NCI-H146 (cell line): Measurements from ENCODE around the gene NAT10.
A peak's percentile ranks its signal among the peaks of the same experiment; 100 is the strongest.
"Not testable (repeated sequence)": the region's sequence is repeated elsewhere in the genome, so short reads cannot be mapped to it uniquely, and the experiment has no call there.

Experiments used
- DNase-seq: peaks from one replicate; lab custom pipeline; 2025; lab: John Stamatoyannopoulos, UW

Gene NAT10

DNA sequence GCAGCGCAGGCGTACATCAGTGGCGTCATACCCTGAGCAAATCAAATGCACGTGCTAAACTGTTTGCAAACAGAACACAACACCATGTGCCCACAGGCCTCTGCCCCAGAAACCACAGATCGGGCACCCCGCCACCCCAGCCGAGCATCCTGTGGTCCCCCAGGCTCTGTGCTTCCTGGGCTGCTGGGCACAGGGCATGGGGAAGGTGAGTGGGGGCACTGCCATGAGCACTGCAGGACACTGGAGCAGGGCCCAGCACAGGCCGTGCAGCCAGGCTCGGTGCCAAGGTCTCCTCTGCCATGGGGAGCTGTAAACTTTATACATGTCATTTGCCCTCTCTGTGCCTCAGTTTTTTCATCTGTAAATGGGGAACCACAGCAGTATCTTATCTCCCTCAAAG, 62.5 kb downstream of the NAT10 start:
- DNase-seq, result no peak

DNA sequence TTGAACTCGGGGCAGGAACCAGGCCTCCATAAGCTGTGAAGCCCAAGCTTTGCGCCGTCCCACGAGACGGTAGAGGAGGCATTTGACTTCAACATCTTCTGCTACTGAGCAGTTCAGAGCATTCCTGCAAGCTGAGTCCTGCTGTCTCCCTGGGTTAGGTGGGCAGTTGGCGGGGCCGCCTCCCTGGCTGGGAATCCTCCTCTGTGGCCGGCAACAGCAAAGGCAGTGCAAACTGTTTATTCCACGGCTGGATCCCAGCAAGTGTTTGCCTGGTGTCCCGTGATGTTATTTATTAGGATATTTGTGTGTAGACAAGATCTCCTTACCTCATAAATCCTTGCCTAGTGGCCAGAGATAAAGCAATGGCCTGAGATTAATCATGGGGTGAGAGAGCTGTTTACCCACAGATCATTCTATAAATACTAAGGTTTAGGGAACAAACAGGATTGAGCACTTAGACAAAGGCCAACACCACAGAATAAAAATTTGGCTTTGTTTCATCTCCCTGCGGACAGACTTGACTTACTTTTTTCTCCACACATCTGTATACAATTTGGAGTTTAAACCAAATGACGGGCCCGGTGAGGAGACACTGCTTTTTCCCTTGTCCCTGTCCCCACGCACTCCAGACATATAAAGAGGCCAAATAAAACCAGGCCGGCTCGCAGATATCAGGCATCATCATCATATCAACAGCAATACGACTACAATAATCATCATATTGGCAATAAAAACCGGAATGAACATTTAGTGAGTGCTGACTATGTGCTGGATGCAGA, 63.4 kb downstream of the NAT10 start:
- DNase-seq, result no peak

DNA sequence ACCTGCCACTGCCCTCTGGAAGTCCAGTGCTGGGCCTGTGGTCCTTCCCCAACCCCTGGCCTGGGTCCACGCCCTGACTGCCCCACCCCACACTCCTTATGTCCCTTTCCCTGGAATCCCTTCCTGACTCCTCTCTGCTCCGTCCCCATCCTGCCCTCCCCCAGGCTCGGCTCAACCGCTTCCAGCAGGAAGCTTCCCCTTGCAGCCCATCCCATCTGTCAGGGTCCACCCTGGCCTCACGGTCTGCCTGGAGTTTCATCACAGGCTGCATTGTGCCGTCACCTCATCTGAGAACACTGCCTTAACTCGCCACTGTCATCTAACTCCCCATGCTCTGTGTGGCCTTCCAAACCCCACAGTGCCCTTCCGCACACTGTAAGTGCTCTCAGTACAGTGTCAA, 64.3 kb downstream of the NAT10 start:
- no peak for DNase-seq

DNA sequence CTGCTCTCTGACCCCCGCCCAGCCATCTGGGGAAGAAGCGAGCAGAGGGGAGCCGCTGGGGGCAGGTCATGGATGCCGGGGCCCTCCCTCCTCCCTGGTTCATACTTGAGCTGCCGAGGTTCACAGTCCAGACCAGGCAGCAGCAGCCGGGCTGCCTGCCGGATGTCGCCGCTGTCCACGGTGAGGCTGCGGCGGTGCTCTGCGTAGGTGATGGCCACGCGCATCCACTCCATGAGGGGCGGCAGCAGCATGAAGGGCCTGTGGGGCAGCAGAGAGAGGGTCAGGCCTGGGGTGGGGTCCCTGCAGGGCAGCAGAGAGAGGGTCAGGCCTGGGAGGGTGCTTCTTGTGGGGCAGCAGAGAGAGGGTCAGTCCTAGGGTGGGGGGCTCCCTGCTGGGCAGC, 67.6 kb downstream of the NAT10 start:
- no peak for DNase-seq

DNA sequence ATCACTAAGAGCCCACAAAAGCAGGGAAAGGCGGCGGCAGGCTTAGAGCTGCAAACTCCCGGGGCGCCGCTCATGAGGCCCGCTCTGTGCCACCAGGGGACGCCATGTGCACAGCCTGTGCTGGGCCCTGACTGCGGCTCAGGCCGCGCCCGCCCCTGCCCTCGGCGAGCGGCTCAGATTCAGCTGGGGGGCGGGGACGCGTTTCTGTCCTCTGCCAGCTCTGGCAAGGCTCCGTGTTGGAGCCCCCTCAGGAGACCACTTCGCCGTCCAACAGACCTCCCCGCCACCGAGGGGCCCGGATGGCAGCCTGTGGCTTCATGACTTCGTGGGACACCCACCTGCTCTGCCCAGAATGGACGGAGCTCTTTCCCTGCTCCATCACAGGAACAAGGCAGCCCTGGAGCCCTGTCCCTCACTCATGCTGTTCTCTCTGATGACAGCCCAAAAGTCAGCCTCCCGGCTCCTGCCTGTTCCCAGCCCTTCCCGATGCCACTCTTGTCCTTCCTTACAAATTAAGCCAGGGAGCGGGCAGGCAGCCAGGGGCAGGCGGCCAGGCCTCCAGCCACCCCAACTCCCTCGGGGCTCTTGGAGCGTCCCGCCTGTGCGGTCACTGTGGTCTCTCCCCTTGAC, 69.1 kb downstream of the NAT10 start:
- DNase-seq, result peak; percentile 65

DNA sequence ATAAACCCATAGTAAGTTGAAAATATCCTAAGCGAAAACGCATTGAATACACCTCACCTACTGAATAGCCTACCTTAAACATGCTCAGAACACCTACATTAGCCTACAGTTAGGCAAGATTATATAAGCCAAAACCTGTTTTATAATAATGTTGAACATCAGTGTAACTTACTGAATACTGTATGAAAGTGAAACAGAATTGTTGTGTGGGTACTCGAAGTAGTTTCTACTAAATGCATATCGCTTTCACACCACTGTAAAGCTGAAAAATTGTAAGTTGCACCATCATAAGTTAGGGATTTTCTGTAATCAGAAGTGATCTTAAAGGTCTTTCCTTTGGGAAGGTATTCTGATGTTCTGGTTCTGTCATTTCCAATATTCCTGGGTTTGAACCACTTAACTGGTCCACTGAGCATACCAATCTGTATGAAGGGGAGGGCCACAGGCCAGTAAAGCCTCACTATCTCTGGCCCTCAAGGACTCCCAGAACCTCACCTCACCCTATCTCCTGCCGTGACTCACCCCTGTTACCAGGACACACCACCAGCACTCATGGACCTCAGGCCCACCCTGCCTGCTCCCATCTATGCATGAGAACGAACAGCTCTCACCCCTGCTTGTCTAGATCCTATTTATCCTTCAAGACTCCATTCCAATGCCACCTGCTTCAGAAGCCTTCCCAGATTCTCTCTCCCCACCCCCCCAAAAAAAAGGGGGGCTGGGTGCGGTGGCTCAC, 70.0 kb downstream of the NAT10 start:
- no peak for DNase-seq

DNA sequence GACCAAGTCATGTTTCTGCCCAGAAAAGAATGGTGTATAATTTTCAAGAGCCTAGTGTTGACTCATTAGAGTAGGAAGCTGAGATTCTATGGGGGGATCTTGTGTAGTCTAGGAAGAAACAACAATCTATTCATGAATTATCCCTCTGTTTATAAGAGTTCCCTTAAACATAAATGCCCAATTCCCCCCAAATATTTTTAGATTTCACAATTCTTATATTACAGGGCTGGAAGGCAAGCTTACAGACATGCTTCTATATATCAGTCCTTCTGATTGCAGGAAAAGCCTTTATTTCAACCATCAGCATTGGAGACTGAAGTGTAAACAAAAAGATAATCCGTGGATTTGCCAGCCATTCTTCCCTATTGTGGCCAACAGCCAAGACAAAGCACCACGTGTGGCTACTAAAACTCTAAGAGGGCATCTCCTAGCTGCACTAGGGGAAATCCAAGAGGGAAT, 71.4 kb downstream of the NAT10 start:
- DNase-seq, result peak; percentile 15

DNA sequence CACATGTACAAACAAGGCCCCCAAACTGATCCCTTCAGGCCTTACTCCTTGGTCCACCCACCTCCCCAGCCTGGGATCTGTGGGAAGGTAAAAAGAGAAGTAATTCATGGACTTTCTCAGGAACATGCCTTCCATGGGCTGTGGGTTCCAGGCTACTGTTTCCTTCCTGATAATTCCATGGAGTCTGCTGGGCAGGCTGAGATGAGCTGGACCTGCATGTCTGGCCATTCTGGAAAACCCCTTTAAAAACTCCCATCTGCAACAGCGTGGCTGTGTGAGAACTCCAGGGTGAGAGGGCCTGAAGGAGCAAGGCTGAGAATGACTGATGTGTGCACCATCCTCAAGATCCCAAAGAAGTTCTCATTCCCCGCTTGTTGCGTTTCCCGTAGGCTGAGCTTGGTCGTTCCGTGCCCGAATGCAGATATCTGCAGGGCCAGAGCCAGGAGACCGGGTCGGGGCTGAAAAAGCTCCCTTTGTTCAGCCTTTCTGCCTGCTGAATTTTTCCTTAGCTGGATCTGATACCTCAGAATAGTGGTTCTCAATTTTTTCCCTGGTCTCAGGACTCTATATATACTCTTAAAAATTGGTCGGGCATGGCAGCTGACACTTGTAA, 72.9 kb downstream of the NAT10 start:
- no peak for DNase-seq

DNA sequence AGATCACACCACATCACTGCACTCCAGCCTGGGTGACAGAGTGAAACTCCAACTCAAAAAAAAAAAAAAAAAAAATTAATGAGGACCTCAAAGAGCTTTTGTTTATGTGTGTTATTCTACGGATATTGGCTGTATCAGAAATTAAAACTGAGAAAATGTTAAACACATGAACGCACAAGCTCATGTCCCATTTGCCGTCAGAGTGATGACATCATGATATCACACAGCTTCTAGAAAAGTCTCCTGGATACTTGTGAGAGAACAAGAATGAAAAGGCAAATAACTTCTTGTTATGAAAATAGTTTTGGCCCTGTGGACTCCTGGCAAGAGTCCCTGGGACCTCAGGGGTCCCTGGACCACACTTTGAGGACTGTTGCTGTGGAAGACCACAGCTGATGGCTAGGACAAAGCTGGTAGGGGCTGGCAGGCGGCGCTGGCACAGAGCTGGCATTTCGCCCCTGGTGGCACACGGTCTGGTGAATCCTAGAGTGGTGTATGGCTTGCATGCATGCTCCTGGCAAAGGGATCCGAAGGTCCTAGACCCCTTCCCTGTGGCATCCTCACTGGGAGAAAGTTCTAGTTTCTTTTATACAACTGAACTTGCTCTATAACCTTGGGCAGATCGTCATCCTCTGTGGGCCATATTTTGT, 73.7 kb downstream of the NAT10 start:
- no peak for DNase-seq

DNA sequence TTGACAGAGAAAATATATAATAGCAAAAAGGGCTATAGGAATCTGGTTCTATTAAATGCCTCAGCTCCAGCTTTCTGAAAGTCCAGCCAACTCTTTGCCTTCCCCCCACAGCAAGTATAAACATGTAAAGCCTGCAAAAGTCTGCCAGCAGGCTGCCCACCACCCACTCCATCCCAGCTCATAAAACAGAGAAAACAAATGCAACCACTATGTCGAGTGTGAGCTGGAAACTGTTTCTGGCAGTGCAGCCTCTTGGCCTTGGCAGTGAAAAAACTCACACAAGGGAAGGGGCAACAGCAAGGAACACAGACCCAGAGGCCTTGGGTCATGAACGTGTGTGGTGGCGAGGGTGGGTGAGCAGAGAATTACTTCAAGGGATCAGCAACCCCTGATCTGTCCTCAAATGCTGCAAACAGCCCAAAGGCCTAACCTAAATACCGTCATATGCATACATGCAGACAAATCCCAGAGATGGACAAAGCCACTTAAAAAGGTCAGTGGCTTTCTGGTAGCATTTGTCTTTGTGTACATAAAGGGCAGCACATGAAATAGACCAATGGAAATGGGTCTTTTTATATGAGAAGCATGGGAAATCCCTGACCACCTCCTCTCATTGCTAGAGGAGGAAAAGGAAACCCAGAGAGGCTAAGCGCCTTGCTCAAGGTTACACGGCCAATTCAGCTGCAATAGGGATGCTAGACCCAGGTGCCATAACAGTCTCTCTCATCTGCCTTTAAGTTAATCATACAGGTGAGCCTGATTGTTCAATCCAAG, 74.8 kb downstream of the NAT10 start:
- DNase-seq, result no peak

DNA sequence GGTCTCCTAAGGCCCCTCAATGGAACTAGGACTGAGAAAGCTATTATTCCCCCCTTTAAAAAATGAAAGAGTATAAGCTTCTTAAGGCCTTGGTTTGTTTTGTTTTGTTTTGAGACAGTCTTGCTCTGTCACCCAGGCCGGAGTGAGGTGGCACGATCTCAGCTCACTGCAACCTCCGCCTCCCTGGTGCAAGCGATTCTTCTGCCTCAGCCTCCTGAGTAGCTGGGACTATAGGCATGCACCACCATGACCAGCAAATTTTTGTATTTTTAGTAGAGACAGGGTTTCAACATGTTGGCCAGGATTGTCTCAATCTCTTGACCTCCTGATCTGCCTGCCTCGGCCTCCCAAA, 75.4 kb downstream of the NAT10 start:
- DNase-seq, result not testable (repeated sequence)

DNA sequence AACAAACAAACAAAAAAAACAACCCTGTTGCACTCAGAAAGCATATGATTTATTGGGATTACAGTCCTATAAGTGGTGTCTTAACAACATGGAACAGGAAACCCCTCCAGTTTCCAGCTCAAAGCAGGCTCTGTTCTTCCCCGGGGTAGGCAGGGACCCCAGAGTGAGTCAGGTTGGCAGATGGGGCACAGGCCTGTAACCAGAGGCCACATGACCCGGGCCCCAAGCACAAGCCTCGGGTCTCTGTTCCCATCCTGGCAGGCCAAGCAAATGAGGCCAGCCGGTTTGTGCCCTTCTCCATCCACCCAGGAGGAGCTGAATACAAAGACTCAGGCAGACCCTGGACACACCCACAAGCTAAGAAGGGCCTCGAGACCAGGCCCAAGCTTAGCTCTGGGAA, 75.8 kb downstream of the NAT10 start:
- DNase-seq, result no peak

DNA sequence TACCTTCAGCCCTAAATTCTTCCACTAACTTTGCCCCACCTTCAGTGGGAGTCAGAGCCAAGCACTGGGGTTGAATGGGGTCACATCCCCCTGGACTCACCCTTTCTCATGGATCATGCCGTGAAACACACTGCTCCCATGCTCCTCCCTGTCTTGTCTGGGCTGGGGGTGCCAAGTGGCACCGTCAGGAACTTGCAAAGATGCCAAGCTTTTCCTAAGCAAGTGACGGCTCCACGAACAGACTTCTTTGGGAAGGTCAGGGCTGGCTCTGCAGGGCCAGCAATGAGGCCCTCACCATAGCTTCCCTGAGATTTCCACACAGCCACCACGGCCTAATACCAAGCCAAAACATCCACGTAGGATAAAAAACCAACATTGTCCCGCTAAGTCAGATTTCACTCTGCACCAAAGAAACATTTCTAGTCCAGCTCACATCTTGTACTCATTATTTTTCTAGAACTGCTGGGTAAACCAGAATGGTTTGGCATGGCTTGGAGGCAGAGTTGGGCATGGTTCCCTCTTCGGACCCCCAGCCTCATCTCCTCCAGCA, 76.5 kb downstream of the NAT10 start:
- no peak for DNase-seq

DNA sequence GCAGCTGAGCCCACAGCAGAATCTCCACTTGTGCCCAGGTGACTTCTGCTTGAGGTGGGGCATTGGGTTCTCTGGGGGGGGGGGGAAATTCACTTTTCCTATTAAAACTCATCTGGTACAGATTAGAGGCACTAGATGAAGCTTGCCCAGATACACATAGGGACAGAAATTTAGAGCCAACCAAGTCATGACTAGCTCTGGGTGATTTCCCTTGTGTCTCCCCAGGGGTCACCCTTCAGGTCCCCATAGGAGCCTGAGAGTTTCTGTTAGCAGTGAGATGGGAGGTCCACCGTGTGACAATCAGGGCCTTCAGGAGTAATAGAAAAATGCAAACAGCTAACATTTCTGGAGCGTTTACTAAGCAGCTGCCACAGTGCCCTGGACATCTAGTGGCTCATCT, 77.0 kb downstream of the NAT10 start:
- DNase-seq, result no peak

DNA sequence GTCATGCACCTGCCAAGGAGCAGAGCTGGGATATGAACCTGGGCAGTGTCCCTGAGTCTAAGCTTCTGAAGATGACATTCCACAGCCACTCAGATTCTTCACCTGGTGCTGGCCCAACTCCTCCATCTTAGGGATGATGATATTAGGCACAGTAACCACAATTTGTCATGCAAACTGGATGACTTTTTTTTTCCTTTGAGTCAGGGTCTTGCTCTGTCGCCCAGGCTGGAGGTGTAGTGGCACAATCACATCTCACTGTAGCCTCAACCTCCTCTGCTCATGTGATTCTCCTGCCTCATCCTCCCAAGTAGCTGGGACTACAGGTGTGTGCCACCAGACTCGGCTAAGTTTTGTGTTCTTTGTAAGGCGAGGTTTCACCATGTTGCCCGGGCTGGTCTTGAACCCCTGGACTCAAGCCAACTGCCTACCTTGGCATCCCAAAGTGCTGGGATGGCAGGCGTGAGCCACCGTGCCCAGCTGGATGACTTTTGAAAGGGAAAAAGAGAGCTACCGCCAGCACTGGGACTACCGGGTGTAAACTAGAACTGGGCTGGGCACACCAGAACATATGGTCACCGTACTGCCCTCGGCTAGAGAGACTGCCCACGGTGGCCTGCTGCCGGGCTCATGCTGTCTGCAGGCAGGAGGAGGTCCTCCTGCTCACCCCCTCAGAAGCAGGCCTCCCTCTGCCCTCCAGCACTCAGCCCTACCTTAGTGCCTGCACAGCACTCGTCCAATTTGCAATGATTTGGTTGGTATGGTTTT, 77.7 kb downstream of the NAT10 start:
- DNase-seq, result no peak

DNA sequence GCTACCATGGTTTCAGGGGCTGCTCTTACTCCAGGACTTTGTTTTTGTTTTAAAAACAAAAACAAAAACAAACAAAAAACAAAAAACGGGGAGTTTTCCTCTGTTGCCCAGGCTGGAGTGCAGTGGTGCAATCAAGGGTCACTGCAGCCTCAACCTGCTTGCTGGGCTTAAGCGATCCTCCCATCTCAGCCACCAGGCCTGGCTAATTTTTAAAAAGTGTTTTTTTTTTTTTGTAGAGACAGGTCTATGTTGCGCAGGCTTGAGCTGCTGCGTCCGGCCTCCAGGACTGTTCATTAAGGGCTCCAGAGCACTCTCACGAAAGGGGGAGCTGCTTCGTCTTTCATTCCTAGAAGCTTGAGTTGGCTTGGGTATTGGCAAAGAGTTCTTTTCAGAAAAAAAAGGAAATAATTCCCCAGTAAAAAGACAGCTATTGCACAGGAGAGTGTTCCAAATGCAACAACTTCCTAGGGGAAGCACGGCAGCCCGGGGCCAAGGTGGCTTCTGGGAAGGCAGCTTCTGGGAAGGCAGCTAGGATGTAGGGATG, 78.5 kb downstream of the NAT10 start:
- no peak for DNase-seq

DNA sequence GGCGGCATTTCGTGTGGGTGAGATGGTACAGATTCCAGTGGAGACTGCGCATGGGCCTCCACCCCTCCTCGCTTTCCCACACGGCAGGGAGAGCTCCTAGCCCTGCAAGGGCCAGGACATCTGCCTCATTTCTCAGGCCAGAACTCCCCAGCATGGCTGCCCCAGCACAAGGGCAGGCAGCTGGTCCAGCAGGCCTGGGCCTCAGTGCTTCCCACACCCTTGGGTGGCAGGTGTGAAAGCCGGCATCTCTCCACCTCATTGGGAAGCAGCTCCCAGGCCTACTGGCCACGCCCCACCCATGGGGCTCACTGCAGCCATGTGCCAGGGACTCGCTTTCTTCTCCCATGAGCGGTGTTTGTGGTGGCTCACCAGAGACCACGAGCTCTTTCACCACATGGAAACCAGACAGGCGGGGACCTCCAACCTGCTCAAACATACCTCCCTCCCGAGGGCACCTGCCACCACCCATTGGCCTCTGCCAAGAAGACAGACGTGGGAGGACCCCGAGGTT, 79.1 kb downstream of the NAT10 start:
- no peak for DNase-seq

DNA sequence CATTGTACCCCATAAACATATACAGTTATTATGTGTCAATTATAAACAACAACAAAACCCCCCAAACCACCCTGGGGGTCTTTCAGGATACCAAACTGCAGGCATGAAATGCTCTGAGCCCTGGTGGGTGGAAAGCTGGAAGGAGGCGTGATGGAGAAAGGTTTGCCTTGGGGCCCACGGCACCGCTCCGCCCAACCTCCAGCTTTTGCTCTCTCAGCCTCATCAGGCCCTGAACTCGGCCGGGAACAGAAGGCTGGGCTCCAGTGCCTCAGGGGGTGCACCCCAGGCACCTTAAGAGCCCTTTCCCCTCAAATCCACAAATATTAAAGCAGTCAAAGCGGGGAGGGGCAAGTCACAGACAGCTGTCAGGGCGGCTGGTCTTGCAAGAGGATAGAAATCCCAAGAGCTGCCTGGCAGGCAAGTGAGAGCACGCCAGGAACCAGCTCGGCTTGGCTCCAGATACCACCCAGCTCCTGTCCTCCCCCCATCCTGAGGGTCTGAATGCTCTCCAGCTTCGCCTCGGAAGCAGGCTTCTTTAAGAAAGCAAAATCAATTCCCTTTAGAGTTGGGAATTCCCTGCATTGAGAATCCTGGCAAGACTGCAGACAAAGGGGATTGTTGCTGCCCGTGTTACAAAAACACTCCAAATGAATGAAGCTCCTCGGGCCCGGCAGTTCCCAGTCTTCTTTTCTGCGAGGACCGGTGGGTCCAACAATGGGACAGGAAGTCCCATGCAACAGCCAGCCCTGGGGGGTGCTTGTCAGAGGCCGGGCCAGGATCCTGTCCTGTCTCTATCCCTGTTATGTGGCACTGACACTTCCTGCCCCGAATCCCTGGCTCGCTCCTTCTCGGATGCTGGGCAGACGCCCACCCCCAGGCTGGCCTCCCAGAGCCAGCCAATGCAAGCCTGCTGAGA, 80.8 kb downstream of the NAT10 start:
- DNase-seq, result no peak

DNA sequence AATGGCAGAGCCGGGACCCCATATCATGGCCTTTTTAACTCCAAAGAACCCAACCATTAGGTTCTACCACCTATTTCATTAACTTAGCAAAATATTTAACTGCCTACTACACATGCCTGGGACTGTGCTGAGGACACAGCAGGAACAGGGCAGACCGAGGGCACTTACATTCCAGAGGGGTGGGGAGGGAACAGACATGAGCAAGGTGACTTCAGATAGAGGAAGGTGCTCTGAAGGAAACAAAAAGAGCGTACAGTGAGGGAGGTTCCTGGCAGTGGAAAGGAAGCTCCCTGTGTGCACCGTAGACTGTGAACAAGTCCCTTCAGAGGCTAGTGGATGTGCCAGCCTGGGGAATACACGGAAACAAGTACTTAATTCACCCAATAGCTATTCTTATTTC, 82.8 kb downstream of the NAT10 start:
- no peak for DNase-seq
